ENCODE results near the gene SPECC1.

DNA sequence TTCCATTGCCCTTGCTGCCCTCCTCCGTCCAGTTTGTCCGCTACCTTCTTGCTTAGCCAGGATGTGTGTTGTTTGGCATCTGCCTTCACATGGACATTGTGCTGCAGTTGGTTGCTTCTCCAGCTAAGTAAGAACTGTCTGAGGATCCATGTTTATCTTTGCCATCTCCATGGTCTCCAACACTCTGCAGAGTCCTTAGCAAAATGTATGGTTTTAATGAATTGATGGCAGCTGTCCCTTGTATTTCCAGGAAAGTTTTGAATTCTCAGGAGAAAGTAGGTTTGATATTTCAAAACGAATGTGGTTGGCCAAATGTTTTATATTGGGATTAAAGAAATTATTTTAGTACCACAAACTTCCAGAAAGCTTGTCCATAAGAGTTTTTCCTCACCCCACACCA, 160.9 kb downstream of the SPECC1 start:
- TF ChIP-seq, protein P1, sequence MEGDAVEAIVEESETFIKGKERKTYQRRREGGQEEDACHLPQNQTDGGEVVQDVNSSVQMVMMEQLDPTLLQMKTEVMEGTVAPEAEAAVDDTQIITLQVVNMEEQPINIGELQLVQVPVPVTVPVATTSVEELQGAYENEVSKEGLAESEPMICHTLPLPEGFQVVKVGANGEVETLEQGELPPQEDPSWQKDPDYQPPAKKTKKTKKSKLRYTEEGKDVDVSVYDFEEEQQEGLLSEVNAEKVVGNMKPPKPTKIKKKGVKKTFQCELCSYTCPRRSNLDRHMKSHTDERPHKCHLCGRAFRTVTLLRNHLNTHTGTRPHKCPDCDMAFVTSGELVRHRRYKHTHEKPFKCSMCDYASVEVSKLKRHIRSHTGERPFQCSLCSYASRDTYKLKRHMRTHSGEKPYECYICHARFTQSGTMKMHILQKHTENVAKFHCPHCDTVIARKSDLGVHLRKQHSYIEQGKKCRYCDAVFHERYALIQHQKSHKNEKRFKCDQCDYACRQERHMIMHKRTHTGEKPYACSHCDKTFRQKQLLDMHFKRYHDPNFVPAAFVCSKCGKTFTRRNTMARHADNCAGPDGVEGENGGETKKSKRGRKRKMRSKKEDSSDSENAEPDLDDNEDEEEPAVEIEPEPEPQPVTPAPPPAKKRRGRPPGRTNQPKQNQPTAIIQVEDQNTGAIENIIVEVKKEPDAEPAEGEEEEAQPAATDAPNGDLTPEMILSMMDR (IDR thresholded peaks at IDR 0.05) = no peak
- TF ChIP-seq POLR2A (IDR thresholded peaks at IDR 0.05) = no peak

Data from adrenal gland (tissue), 5 donors.